Fibroblast of the aortic adventitia (primary cell): ENCODE measurements around the gene CHPF. TPM values are rescaled to one million over a fixed set of nuclear protein-coding genes. Genes with fewer than 3 reads are reported as not detected.
A peak's percentile ranks its signal among the peaks of the same experiment; 100 is the strongest.

Source experiments
- DNase-seq: peaks from one replicate; pipeline ENCODE4 v3.0.0-alpha.2; 2010; ENCODE audit warnings: low read depth
- H3K4me3 ChIP-seq: 2 replicates; pipeline ENCODE4 v1.5.1; 2011; ENCODE audit warnings: low read depth, mild to moderate bottlenecking, control low read depth, low read length, moderate library complexity
- CTCF ChIP-seq: IDR thresholded peaks from 2 replicates; pipeline ENCODE4 v1.5.1; 2011; ENCODE audit warnings: mild to moderate bottlenecking, low read length, control low read depth, inconsistent platforms; ENCODE audit not compliant: insufficient read depth
- total RNA-seq: library from RNA; depleted of rRNA; stranded (reverse); fragments of >200 nt; gene quantifications from 2 replicates; pipeline ENCODE4 v1.2.3, GENCODE V29; 2012; ENCODE audit warnings: low replicate concordance

CHPF gene
- total RNA-seq, 1 donor = 62.4 TPM

GRCh38 chr2:219578811-219579613, 35.4 kb upstream of the CHPF start:
- peak; percentile 24 for DNase-seq
- H3K4me3 ChIP-seq = no peak overlapping the region
- no peak for TF ChIP-seq CTCF

GRCh38 chr2:219576505-219577388, 33.1 kb upstream of the CHPF start:
- H3K4me3 ChIP-seq = no peak overlapping the region
- no peak for TF ChIP-seq CTCF
- no peak for DNase-seq

GRCh38 chr2:219575566-219576504, 32.2 kb upstream of the CHPF start:
- no peak for DNase-seq
- no peak for TF ChIP-seq CTCF
- H3K4me3 ChIP-seq = no peak overlapping the region

- no peak for TF ChIP-seq CTCF
- no peak overlapping the region for H3K4me3 ChIP-seq
- DNase-seq = no peak
These were observed 31.1 kb upstream of the CHPF start for GRCh38 chr2:219574484-219575311.

- DNase-seq = no peak
- no peak for TF ChIP-seq CTCF
- H3K4me3 ChIP-seq = no peak overlapping the region
These were observed 29.6 kb upstream of the CHPF start for GRCh38 chr2:219573166-219573565.
